ENCODE data around the gene RELB.

RELB gene, protein sequence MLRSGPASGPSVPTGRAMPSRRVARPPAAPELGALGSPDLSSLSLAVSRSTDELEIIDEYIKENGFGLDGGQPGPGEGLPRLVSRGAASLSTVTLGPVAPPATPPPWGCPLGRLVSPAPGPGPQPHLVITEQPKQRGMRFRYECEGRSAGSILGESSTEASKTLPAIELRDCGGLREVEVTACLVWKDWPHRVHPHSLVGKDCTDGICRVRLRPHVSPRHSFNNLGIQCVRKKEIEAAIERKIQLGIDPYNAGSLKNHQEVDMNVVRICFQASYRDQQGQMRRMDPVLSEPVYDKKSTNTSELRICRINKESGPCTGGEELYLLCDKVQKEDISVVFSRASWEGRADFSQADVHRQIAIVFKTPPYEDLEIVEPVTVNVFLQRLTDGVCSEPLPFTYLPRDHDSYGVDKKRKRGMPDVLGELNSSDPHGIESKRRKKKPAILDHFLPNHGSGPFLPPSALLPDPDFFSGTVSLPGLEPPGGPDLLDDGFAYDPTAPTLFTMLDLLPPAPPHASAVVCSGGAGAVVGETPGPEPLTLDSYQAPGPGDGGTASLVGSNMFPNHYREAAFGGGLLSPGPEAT

DNA sequence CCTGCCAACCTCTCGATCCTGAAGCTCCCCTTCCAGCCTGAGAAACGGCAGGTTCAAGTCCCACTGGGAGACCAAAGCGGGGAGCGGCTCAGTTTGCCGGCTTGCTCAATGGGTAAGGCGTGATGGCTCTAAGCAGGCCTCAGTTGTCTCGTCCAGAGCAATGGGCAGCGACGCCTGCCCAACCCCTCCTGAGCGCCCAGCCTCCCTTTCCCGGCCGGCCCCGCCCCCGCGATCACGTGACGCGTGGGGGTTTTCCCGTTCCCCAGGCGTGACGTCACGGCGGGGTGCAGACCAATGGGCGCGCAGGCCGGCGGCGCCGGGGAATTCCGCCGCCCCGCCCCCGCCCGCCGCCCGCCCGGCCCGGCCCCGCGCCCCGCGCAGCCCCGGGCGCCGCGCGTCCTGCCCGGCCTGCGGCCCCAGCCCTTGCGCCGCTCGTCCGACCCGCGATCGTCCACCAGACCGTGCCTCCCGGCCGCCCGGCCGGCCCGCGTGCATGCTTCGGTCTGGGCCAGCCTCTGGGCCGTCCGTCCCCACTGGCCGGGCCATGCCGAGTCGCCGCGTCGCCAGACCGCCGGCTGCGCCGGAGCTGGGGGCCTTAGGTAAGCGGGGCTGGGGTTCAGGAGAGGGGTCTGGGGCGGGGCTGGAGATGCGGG lies at the start of gene RELB:
Gene RELB (plus strand): TSS at position 378 of the 653 bp plus-strand sequence. CDS start 116 bp downstream, at position 494.
- peak within 1 kb of the TSS; percentile 61 to 67 for H3K4me3 ChIP-seq (ENCODE audit: low read depth in 1 of 2, low read length in 2 of 2)
- H3K27me3 ChIP-seq (ENCODE audit: low read depth, low read length), result no peaks in the 10 kb centered on the region
- H3K9me3 ChIP-seq (ENCODE audit: control insufficient read depth in 1 of 2, low read length in 2 of 2), result no peaks in the 10 kb centered on the region
- H3K27ac ChIP-seq (ENCODE audit: low read length), result peak within 1 kb of the TSS; percentile 91
- peaks cover 0 to 6% of the 10 kb centered on the region in 2 donors for H3K4me1 ChIP-seq (ENCODE audit: control insufficient read depth in 1 of 2, insufficient read depth in 2 of 2, low read length in 2 of 2)
- H3K36me3 ChIP-seq (ENCODE audit: control insufficient read depth in 1 of 2, insufficient read depth in 2 of 2, low read length in 2 of 2), result peaks cover 0 to 3% of the 10 kb centered on the region in 2 donors

DNA sequence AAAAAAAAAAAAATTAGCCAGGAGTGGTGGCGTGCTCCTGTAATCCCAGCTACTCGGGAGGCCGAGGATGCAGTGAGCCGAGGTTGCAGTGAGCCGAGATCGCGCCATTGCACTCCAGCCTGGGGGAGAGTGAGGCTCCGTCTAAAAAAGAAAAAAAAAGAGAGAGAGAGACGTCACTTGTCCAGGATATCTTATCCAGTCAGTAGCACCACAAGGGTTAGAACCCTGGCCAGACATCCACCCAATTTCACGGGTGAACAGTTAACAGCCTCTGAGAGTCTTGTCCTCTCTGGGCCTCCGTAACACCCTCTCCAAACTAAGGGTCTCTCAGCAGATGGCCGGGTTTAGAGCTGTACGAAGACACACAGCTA lies 47.0 kb upstream of the RELB start:
- H3K27ac ChIP-seq (ENCODE audit: low read length), result peak overlapping the region; percentile 95
- no peaks in the 10 kb centered on the region for H3K9me3 ChIP-seq (ENCODE audit: control insufficient read depth in 1 of 2, low read length in 2 of 2)
- H3K4me3 ChIP-seq (ENCODE audit: low read depth in 1 of 2, low read length in 2 of 2), result peak overlapping the region; percentile 95 to 96
- peaks cover 14 to 41% of the 10 kb centered on the region in 2 donors for H3K4me1 ChIP-seq (ENCODE audit: control insufficient read depth in 1 of 2, insufficient read depth in 2 of 2, low read length in 2 of 2)
- H3K36me3 ChIP-seq (ENCODE audit: control insufficient read depth in 1 of 2, insufficient read depth in 2 of 2, low read length in 2 of 2), result peaks cover 0 to 19% of the 10 kb centered on the region in 2 donors
- H3K27me3 ChIP-seq (ENCODE audit: low read depth, low read length), result no peaks in the 10 kb centered on the region

DNA sequence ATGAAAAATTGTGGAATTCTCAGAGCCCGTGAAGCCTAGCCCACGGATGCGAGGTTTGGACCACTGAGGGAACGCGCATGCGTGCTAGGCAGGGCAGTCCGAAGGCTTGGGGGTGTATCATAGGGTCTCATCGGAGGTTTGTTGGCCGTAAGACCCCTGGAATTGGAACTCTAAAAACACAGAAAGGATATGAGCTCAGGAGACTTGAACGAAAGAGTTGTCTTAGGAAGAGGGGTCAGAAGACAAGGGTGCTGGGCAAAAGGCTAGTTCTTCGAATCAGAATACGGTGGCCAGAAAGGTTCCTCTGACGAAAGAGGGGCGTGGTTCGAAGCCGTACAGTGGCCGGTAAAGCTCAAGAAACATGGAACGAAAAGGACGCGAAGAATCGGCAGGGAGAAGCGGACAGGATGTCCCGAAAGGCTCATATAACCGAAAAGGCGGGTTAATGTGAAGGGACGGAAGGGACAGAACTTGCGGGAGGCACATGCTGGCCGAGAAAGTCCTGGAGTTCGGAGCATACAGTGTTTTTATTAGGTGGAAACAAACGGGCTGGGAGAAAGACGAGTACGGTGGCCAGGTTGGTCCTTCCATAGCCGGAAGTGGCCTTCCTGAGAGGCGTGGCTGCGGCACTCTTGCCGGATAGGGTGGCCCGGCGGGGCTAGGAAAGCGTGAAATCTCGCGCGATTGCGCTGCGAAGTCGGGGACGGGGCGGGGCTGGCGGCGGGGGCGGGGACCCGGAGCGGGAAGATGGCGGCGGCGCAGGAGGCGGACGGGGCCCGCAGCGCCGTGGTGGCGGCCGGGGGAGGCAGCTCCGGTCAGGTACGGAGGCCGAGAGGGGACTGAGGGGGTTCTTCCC lies 46.4 kb upstream of the RELB start, which contains the start of gene CLPTM1:
Gene CLPTM1 (plus strand): TSS at position 732 of the 856 bp plus-strand sequence. CDS start 16 bp downstream, at position 748.
- peaks cover 14 to 41% of the 10 kb centered on the region in 2 donors for H3K4me1 ChIP-seq (ENCODE audit: control insufficient read depth in 1 of 2, insufficient read depth in 2 of 2, low read length in 2 of 2)
- peak within 1 kb of the TSS; percentile 95 for H3K27ac ChIP-seq (ENCODE audit: low read length)
- no peaks in the 10 kb centered on the region for H3K9me3 ChIP-seq (ENCODE audit: control insufficient read depth in 1 of 2, low read length in 2 of 2)
- H3K27me3 ChIP-seq (ENCODE audit: low read depth, low read length), result no peaks in the 10 kb centered on the region
- peaks cover 0 to 13% of the 10 kb centered on the region in 2 donors for H3K36me3 ChIP-seq (ENCODE audit: control insufficient read depth in 1 of 2, insufficient read depth in 2 of 2, low read length in 2 of 2)
- peak within 1 kb of the TSS; percentile 95 to 96 for H3K4me3 ChIP-seq (ENCODE audit: low read depth in 1 of 2, low read length in 2 of 2)

DNA sequence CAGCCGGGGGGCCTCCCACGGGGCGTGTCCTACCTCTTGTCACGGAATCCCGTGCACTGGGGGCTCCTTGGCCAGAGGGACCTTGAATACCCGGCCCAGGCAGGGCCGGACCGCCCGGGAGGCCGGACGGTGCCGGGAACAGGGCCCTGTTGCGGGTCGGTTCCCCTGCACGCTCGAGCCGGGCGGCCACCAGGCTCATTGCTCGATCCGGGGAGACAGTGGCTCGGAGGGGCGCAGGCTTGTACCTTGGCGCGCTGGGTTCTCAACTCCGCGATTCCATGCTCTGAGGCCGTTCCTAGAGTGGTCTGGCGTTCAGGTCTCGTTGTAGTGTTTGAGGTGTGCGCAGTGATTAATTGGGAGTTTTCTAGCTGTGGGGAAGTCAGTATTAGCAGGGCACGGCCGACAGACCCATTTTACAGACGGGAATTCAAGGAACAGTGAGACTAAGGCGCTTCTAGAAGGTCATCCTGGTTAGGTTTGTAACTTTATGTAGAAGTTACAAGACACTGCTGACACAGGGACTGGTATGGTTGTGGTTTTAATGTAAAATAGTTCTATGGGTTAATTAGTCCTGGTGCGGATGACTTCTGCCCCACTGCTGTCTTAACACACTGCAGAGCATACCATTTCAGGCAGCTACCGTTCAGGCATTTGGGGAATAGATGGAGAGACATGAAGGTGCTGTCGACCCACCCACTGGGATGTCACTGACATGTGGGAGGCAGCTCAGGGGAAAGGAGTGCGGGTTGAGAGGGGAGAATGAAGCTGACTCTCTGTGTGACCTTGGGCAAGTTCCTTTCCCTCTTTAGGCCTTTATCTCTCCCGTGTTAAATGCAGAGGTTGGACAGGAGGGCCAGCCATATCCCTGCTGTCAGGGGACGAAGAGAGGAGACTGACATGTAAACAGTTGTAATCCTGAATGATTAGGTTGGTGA lies 45.5 kb upstream of the RELB start:
- peak overlapping the region; percentile 95 to 96 for H3K4me3 ChIP-seq (ENCODE audit: low read depth in 1 of 2, low read length in 2 of 2)
- H3K36me3 ChIP-seq (ENCODE audit: control insufficient read depth in 1 of 2, insufficient read depth in 2 of 2, low read length in 2 of 2), result peaks cover 0 to 7% of the 10 kb centered on the region in 2 donors
- peaks cover 14 to 41% of the 10 kb centered on the region in 2 donors for H3K4me1 ChIP-seq (ENCODE audit: control insufficient read depth in 1 of 2, insufficient read depth in 2 of 2, low read length in 2 of 2)
- H3K27me3 ChIP-seq (ENCODE audit: low read depth, low read length), result no peaks in the 10 kb centered on the region
- H3K27ac ChIP-seq (ENCODE audit: low read length), result peak overlapping the region; percentile 61
- no peaks in the 10 kb centered on the region for H3K9me3 ChIP-seq (ENCODE audit: control insufficient read depth in 1 of 2, low read length in 2 of 2)

DNA sequence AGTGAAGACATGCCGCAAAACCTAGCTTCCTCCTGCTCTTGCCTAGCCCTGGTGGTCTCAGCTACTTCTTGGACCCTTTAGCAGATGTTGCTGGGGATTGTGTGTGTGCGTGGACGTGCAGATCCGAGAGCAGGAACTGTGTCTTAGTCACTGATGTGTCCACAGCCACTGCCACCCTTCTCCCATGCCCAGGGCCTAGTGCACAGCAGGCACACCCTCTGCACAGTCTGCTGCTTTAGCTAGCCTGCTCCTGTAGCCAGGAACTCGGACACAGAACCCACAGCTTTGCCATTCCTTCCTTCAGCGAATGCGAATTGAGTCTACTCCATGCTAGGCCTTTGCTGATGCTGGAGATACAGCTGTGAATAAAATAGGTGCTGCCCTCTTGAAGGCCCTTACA lies 43.7 kb upstream of the RELB start:
- no peaks in the 10 kb centered on the region for H3K27me3 ChIP-seq (ENCODE audit: low read depth, low read length)

DNA sequence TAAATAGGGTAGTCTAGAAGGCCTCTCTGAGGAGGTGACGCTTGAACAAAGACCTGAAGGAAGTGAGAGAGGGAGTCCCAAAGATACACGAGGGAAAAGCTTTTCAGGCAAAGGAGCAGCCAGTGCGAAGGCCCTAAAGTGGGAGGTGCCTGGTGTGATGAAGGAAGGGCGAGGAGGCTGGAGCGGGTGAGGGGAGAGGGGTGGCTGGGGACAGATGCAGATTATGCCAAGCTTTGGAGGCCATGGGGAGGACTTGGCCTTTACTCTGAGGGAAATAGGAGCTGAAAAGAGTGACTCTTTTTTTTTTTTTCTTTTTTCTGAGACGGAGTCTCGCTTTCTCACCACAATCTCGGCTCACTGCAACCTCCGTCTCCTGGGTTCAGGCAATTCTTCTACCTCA lies 43.2 kb upstream of the RELB start:
- Histone ChIP-seq H3K4me3 (ENCODE audit: low read depth in 1 of 2, low read length in 2 of 2) (no peak overlapping the region), H3K27me3 (ENCODE audit: low read depth, low read length) (no peaks in the 10 kb centered on the region), H3K27ac (ENCODE audit: low read length) (no peak overlapping the region), H3K4me1 (ENCODE audit: control insufficient read depth in 1 of 2, insufficient read depth in 2 of 2, low read length in 2 of 2) (peaks cover 14 to 37% of the 10 kb centered on the region in 2 donors), H3K36me3 (ENCODE audit: control insufficient read depth in 1 of 2, insufficient read depth in 2 of 2, low read length in 2 of 2) (peaks cover 5 to 7% of the 10 kb centered on the region in 2 donors), H3K9me3 (ENCODE audit: control insufficient read depth in 1 of 2, low read length in 2 of 2) (no peaks in the 10 kb centered on the region)

More for the DNA sequence above, 43.7 kb upstream of the RELB start:
- Histone ChIP-seq H3K27ac (ENCODE audit: low read length) (no peak overlapping the region), H3K36me3 (ENCODE audit: control insufficient read depth in 1 of 2, insufficient read depth in 2 of 2, low read length in 2 of 2) (peaks cover 5 to 7% of the 10 kb centered on the region in 2 donors), H3K4me1 (ENCODE audit: control insufficient read depth in 1 of 2, insufficient read depth in 2 of 2, low read length in 2 of 2) (peaks cover 14 to 37% of the 10 kb centered on the region in 2 donors), H3K4me3 (ENCODE audit: low read depth in 1 of 2, low read length in 2 of 2) (no peak overlapping the region), H3K9me3 (ENCODE audit: control insufficient read depth in 1 of 2, low read length in 2 of 2) (no peaks in the 10 kb centered on the region)

DNA sequence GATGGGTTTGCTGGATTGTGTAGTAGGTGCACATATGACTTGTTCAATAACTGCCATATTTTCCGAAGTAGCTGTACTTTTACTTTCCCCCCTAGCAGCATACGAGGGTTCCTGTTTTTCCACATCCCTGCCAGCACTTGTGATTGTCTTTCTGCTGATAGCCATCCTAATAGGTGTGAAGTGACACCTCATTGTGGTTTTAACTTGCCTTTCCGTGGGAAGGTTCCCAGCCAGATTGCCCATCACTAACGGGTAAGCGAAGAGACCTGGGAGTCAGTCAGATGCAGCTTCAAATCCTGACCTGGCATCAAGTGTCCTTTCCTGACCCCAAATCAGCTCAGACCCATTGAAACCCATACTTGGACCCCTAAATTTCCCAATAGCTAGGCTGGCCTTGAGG lies 41.6 kb upstream of the RELB start:
- Histone ChIP-seq H3K36me3 (ENCODE audit: control insufficient read depth in 1 of 2, insufficient read depth in 2 of 2, low read length in 2 of 2) (peaks cover 8 to 9% of the 10 kb centered on the region in 2 donors), H3K4me3 (ENCODE audit: low read depth in 1 of 2, low read length in 2 of 2) (no peak overlapping the region), H3K27ac (ENCODE audit: low read length) (no peak overlapping the region), H3K9me3 (ENCODE audit: control insufficient read depth in 1 of 2, low read length in 2 of 2) (no peaks in the 10 kb centered on the region), H3K27me3 (ENCODE audit: low read depth, low read length) (no peaks in the 10 kb centered on the region), H3K4me1 (ENCODE audit: control insufficient read depth in 1 of 2, insufficient read depth in 2 of 2, low read length in 2 of 2) (peaks cover 14 to 26% of the 10 kb centered on the region in 2 donors)

DNA sequence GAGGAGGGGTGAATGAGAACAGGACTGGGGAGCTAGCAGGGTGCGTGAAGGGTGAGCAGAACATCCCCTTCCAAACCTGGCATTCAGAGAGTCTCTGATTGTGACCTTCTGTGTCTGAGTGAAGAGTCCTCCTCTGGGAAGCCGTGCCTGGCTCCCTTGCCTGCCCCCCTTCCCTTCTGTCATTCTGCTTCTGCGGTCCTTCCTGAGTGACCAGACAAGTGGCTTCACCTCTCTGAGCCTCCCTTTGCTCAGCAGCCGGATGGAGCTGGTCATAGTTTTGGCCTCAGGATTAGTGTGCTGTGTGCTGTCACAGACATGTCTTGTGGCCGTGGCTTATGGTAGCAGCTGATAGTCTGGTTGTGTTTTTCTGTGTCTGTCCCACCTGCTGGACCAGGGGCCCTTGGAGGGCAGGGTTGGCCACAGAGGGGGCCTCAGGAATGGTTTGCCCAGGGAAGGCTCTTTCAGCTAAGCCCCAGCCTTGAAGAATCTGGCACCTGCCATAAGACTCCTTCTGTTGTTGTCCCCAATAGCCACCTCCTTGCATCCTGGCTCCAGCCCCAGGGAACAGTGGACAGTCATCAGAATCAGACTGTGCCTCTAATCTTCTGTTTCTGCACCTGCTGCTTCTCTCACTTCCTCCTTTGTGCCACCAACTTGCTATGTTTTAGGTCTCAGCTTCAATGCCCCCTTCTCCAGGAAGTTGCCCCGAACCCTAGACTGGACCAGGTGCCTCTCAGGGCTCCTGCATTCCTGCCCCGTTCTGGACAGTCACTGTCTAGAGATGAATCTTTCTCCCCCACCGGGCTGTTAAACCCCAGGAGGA lies 40.1 kb upstream of the RELB start:
- no peaks in the 10 kb centered on the region for H3K9me3 ChIP-seq (ENCODE audit: control insufficient read depth in 1 of 2, low read length in 2 of 2)
- no peaks in the 10 kb centered on the region for H3K27me3 ChIP-seq (ENCODE audit: low read depth, low read length)
- no peak overlapping the region for H3K4me3 ChIP-seq (ENCODE audit: low read depth in 1 of 2, low read length in 2 of 2)
- H3K36me3 ChIP-seq (ENCODE audit: control insufficient read depth in 1 of 2, insufficient read depth in 2 of 2, low read length in 2 of 2), result peaks cover 8 to 10% of the 10 kb centered on the region in 2 donors
- no peak overlapping the region for H3K27ac ChIP-seq (ENCODE audit: low read length)
- H3K4me1 ChIP-seq (ENCODE audit: control insufficient read depth in 1 of 2, insufficient read depth in 2 of 2, low read length in 2 of 2), result peaks cover 11 to 23% of the 10 kb centered on the region in 2 donors

DNA sequence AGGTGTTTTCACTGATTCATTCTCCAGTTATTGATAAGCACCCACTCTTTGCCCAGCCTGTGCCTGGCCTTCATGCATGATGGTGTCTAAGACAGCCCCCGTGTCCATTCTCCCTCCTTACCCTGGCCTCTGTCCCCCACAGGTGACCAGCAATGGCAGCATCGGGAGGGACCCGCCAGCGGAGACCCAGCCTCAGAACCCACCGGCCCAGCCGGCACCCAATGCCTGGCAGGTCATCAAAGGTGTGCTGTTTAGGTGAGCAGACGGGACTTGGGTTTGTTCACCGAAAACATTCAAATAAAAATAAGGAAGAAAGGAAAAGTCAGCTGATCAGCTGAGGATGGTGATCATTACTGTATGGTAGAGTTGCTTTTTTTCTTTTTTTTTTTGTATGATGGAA lies 39.4 kb upstream of the RELB start:
- Histone ChIP-seq H3K27ac (ENCODE audit: low read length) (no peak overlapping the region), H3K36me3 (ENCODE audit: control insufficient read depth in 1 of 2, insufficient read depth in 2 of 2, low read length in 2 of 2) (peaks cover 8 to 10% of the 10 kb centered on the region in 2 donors), H3K4me3 (ENCODE audit: low read depth in 1 of 2, low read length in 2 of 2) (no peak overlapping the region), H3K9me3 (ENCODE audit: control insufficient read depth in 1 of 2, low read length in 2 of 2) (no peaks in the 10 kb centered on the region), H3K27me3 (ENCODE audit: low read depth, low read length) (no peaks in the 10 kb centered on the region), H3K4me1 (ENCODE audit: control insufficient read depth in 1 of 2, insufficient read depth in 2 of 2, low read length in 2 of 2) (peaks cover 6 to 16% of the 10 kb centered on the region in 2 donors)

Measured in muscle layer of duodenum (tissue), 2 donors.